HG02623 (cell line): ENCODE data around the gene UVRAG.
"Not testable (repeated sequence)": the region's sequence is repeated elsewhere in the genome, so short reads cannot be mapped to it uniquely, and the experiment has no call there.

Experiments used
- ATAC-seq: cut with Tn5 transposase; IDR thresholded peaks from one replicate; pipeline ENCODE4 v1.9.1; 2021; ENCODE audit warnings: moderate library complexity; ENCODE audit not compliant: unreplicated experiment

The UVRAG gene

DNA sequence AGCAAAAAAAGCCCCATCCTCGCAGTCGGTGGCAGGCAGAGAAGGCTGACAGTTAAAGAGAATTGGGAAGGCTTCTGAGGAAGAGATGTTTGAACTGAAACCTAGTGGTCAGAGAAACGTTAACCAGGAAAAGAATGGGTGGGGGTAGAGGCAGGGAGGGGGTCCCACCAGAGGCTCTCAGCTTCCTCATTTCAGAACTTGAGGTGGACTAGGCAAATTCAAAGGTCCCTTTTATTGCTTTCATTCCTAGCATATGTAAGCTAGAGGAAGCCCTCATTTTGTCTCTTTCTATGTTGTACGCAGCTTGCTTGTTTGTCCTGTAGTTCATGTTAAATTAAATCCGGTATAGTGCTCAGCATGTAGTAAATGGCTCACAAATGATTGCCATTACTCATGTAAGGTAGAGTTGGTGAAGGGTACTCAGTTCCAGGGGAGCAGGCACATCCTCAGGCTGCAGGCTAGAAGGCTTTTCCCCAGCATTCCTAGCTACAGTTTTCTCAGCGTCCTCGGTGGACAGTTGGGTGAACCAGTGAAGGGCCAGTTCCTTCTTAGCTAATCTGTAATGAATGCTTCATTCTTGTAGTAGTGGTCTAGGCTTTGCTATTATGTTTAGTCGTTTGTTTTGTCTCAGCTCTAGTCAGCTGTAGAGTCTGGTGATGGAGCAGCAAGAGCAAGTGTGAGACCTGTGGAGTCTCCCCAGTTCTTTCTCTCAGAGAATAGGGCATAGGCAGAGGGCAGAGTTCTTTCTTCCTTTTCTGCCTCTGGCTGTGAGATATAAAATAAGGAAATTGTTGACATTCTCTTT, 58.6 kb downstream of the UVRAG start:
- ATAC-seq = peak; percentile 83

DNA sequence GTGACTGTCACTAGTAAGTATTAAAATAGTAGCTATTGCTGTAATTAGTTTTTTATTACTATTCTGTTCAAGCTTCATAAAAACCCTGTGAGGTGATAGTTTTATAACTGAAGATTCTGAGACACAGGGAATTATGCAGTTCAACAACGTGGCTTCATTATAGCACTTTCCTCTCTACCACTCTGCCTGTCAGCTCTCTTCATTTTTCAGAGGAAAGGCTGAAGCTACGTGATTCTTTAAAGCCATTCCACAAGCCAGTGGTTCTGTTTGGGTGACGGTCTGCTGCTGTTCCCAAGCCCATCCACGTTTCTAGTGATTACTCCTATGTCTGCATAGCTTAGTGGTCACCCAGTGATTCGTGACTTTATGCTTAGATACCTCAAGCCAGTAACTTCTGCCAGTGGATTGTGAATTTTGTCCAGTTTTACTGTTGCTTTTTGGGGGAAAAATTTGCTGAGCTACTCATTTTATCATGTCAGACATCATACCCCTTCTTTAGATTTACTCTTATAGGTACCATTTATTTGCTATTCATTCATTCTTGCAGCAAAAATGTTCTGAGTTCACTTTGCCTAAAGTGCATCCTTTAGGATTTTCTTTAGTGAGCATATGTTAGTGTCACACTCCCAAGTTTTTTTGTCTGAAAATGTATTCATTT, 59.8 kb downstream of the UVRAG start:
- no peak for ATAC-seq

DNA sequence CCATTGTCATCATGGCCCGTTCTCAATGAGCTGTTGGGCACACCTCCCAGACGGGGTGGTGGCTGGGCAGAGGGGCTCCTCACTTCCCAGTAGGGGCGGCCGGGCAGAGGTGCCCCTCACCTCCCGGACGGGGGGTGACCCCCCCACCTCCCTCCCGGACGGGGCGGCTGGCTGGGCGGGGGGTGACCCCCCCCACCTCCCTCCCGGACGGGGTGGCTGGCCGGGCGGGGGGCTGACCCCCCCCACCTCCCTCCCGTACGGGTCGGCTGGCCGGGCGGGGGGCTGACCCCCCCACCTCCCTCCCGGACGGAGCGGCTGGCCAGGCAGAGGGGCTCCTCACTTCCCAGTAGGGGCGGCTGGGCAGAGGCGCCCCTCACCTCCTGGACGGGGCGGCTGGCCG, 62.3 kb downstream of the UVRAG start:
- ATAC-seq = not testable (repeated sequence)

- ATAC-seq = not testable (repeated sequence)
Observed at GRCh38 chr11:75877931-75878330, 62.9 kb downstream of the UVRAG start.

GRCh38 chr11:75878933-75879332, 63.9 kb downstream of the UVRAG start:
- no peak for ATAC-seq

DNA sequence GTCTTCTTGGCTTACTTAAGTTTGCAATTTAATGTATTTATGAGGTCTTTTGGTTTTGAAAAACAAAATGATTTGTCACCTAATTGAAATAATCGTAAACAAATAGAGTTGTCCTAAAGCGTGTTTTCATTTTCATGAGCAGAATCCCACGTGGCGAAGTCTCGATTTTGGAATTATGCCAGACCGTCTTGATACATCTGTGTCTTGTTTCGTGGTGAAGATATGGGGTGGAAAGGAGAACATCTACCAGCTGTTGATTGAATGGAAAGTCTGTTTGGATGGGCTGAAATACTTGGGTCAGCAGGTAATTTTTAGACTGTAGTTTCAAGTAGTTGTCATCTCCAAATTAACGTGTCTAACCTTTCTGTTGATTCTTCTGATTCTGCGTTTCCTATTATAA, 64.7 kb downstream of the UVRAG start:
- no peak for ATAC-seq

DNA sequence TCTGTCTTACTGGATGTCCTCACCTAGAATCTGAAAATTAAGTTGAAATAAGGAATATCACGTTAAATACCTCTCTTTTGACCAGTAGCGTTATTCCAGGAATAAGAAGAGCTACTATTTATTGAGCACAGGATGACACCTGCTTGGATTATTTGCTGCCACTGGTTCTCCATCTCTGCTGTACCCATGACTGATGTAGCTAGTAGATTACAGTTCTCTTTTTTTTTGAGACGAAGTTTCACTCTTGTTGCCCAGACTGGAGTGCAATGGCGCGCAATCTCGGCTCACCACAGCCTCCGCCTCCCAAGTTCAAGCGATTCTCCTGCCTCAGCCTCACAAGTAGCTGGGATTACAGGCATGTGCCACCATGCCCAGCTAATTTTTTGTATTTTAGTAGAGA, 65.3 kb downstream of the UVRAG start:
- not testable (repeated sequence) for ATAC-seq

DNA sequence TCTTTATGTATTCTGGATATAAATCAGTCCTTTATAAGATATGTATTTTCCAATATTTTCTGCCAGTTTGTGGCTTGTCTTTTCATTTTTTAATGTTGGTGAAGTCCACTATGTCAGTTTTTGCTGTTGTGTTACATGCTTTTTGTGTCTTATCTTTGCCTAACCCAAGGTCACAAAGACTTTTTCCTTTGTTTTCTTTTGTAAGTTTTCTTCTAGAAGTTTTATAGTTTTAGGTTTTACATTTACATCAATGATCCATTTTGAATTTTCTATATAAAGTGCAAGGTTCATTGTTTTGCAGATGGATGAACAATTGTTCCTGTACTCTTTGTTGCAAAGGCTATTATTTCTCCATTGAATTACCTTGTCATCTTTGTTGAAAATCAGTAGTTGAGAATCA, 69.3 kb downstream of the UVRAG start:
- ATAC-seq = no peak

DNA sequence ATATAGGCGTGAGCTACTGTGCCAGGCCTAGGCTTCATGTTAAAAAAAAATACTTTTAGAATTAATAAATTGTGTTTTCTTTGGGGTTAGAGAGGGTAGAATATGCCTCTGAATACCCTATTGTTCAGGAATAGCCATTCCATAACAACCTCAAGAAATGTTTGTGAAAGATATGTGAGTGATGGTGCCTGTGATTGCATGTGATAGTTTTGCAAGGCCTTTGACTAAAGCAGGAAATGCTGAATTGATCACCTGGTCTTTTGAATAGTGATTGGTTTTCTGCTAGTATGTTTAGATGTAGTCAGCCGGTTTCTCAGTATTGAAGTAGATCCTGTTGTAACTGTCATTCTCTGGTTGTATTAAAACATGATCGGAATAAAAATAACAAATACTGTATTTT, 73.4 kb downstream of the UVRAG start:
- no peak for ATAC-seq

DNA sequence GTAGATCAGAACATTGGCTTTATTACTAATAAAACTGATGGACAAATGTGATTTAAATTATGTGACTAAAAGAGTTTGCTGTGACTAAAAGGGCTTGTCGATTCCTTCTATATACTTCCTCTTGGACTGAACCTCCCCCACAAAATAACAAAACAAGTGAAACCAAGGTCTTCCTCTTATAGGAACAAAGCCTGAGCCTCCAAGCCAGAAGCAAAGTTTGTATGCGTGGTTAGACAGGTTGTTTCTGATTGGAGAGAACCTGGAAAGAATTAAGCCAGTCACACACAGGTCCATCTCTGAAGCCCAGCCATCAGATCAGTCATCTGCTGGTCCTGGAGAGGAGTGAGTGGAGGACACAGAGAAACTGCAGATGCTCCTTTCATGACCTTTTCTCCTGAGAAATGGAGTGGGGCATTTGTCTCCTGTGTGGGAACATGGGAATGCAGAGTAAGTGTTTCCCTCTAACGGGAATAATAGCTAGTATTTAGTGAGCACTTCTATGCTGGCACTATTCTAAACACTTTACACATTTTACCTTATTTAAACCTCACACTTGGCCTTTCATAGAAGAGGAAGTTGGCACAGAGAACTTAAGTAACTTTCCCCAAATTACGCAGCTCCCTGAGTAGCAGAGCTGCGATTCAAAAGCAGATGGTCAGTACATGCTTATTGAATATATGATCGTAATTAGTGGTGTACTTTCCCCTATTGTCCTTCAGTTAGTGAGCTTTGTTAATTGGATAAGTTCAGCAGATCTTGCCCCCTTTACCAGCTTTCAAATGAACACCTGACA, 77.1 kb downstream of the UVRAG start:
- ATAC-seq = no peak

DNA sequence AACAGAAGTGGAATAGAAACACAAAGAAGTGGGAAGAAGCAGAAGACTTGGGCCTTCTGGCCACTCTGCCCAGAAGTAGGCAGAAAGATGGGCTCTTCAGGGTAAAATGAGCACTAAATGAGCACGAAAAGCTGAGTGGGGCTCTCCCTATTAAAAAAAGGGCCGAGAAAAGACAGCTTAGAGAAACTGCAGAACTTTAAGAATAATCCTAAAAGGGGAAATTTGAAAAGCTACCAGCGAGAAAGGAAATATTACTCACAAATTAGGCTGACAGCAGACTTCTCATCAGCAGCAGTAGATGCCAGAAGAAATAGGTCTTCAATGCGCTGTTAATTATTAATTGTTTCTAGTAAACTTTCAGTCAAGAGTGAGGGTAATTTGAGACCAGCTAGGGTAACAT, 78.2 kb downstream of the UVRAG start:
- ATAC-seq = no peak

- ATAC-seq = no peak
Observed at GRCh38 chr11:75894036-75894585, 79.1 kb downstream of the UVRAG start.

- no peak for ATAC-seq
Observed at GRCh38 chr11:75896843-75897419, 81.9 kb downstream of the UVRAG start.

DNA sequence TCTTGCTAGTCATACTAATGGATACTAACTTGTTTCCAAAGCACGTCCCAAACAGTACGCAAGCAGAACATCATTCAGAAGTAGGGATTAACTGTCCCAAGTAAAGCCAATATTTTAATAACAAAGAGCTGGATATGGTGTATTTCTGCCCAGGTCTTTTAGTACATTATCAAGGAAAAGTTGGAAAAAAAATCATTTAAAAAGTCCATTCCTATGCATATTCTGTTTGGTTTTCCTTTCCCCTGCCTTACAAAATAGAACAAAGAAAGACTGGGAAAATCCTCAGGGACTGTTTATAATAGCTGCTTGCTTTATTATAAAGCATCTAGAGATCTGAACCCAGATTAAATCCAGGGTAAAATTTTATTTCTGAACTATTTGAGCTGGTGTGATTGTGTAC, 83.9 kb downstream of the UVRAG start:
- no peak for ATAC-seq

DNA sequence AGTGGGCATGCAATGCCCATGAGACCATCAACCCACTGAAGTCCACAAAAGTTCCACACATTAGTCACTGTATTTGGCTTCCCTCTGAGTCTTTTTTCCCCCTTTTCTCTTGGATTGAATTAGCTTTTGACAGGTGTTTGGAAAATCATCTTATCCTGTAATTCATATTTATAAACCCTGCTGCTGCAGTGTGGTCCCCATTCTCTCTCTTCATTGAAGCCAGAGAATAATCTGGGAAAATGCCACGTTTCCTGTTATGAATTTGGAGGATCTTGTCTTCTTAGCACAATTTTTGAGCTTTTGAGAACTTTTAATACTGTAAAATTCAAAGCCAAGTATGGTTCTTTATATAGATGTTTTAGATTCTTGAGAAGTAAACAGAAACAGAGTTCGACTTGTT, 84.8 kb downstream of the UVRAG start:
- no peak for ATAC-seq

- ATAC-seq = no peak
Observed at GRCh38 chr11:75900848-75901247, 85.8 kb downstream of the UVRAG start.

DNA sequence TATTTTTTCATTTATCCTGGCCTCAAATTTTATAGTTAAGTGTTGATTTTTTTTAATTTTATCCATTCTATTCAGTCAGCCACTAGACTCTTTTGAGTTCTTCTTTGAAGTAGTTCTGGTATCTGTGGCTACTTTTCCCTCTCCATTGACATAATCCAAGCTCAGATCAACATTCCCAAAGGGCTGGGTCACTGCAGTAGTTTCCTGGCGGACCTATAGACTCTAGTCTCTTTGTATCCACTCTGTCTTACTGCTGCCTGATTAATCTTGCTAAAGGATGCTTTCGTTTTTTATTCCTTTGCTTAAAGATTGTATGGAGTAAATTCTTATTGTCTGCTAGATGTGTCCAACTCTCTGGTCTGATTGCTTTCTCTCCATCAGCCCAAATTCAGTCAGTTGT, 87.6 kb downstream of the UVRAG start:
- no peak for ATAC-seq

DNA sequence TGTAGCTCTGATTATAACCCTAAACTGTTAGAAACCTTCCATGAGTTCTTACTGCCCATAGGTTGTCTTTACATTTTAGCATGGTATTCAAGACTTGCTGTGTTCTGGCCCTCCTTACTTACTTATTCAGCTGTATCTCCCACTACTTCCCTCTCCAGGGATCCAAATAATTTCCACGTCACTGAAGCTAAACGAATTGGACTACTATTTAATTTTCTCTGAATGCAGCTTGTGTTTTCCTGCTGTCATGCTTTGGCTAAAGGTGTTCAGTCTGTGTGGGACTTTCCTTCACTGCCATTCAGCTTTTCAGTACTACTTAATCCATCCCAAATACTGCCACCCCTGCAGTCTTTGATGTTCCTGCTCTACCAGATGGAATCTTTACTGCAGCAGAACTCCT, 88.3 kb downstream of the UVRAG start:
- no peak for ATAC-seq

- ATAC-seq = no peak
Observed at GRCh38 chr11:75905434-75905833, 90.4 kb downstream of the UVRAG start.

- ATAC-seq = no peak
Observed at GRCh38 chr11:75907906-75908527, 93.0 kb downstream of the UVRAG start.
